Activated CD4-positive, CD25-positive, alpha-beta regulatory T cell treated with anti-CD3 and anti-CD28 coated beads, Interleukin-2, amount 50 U/mL, for 24 hours (primary cell): Measurements from ENCODE around the gene SLC29A4.
"Not testable (repeated sequence)": the region's sequence is repeated elsewhere in the genome, so short reads cannot be mapped to it uniquely, and the experiment has no call there.

Source experiments
- ATAC-seq, 2 donors: fragments of 150-1000 bp; cut with Tn5 transposase; one replicate each; pipeline ENCODE4 v1.10.0; 2021; ENCODE audit warnings: mild to moderate bottlenecking in 1 of 2, moderate library complexity in 1 of 2

Gene SLC29A4

GRCh38 chr7:5282543-5283316 lies at the start of gene SLC29A4:
Gene SLC29A4 (plus strand): TSS chr7:5282943. CDS start chr7:5287817, 4,874 bp downstream.
- ATAC-seq: peak; percentile 28 to 50

GRCh38 chr7:5234852-5235831 lies 47.6 kb upstream of the SLC29A4 start:
- no peak for ATAC-seq

- ATAC-seq: no peak
These were observed 45.5 kb upstream of the SLC29A4 start for GRCh38 chr7:5237286-5237685.

GRCh38 chr7:5238500-5238899 lies 44.2 kb upstream of the SLC29A4 start:
- no peak for ATAC-seq

GRCh38 chr7:5243261-5243660 lies 39.5 kb upstream of the SLC29A4 start:
- no peak for ATAC-seq

- no peak for ATAC-seq
These were observed 34.4 kb upstream of the SLC29A4 start for GRCh38 chr7:5248201-5248885.

GRCh38 chr7:5250787-5251186 lies 32.0 kb upstream of the SLC29A4 start:
- not testable (repeated sequence) for ATAC-seq

- not testable (repeated sequence) for ATAC-seq
These were observed 29.2 kb upstream of the SLC29A4 start for GRCh38 chr7:5253529-5253928.

GRCh38 chr7:5254371-5254770 lies 28.4 kb upstream of the SLC29A4 start:
- ATAC-seq: not testable (repeated sequence)

- ATAC-seq: no peak
These were observed 26.9 kb upstream of the SLC29A4 start for GRCh38 chr7:5255832-5256231.

GRCh38 chr7:5260530-5261068 lies 22.1 kb upstream of the SLC29A4 start:
- ATAC-seq: not testable (repeated sequence)

- not testable (repeated sequence) for ATAC-seq
These were observed 19.7 kb upstream of the SLC29A4 start for GRCh38 chr7:5263066-5263465.

- ATAC-seq: no peak
These were observed 17.2 kb upstream of the SLC29A4 start for GRCh38 chr7:5265320-5266190.

GRCh38 chr7:5266191-5267028 lies 16.3 kb upstream of the SLC29A4 start:
- no peak for ATAC-seq

GRCh38 chr7:5267829-5268228 lies 14.9 kb upstream of the SLC29A4 start:
- not testable (repeated sequence) for ATAC-seq

- not testable (repeated sequence) for ATAC-seq
These were observed 12.6 kb upstream of the SLC29A4 start for GRCh38 chr7:5269992-5270657.

- ATAC-seq: no peak
These were observed 12.0 kb upstream of the SLC29A4 start for GRCh38 chr7:5270788-5271187.

GRCh38 chr7:5273831-5274405 lies 8.8 kb upstream of the SLC29A4 start:
- not testable (repeated sequence) for ATAC-seq

GRCh38 chr7:5274441-5274840 lies 8.3 kb upstream of the SLC29A4 start:
- ATAC-seq: no peak
